GM23338 (cell line): ENCODE results near the gene EBLN1. TPM values are rescaled to one million over a fixed set of nuclear protein-coding genes. Genes with fewer than 3 reads are reported as not detected.

ENCODE experiments used
- ATAC-seq: fragments of 200-7000 bp; cut with Tn5 transposase; 3 replicates; pipeline ENCODE4 v1.9.1; 2020
- DNase-seq: peaks from one replicate; pipeline ENCODE4 v3.0.0-alpha.2; 2015; ENCODE audit warnings: low spot score
- H2AFZ ChIP-seq: fragments of 200-600 bp; sonication (generic); 2 replicates; pipeline ENCODE4 v1.8.0; 2016; ENCODE audit warnings: antibody characterized with exemption, mild to moderate bottlenecking, moderate library complexity
- H3F3A ChIP-seq: fragments of 200-600 bp; sonication (generic); replicated peaks from 2 replicates; pipeline ENCODE4 v1.8.0; 2017; ENCODE audit warnings: antibody characterized with exemption, mixed run types, low read depth
- H3K27ac ChIP-seq: fragments of 200-600 bp; sonication (generic); 2 replicates; pipeline ENCODE4 v1.6.1; 2016; ENCODE audit warnings: low read depth
- H3K27me3 ChIP-seq: fragments of 200-600 bp; sonication (generic); 2 replicates; pipeline ENCODE4 v1.8.0; 2016; ENCODE audit warnings: mild to moderate bottlenecking, mixed run types, moderate library complexity; ENCODE audit not compliant: insufficient read depth
- H3K36me3 ChIP-seq: fragments of 200-600 bp; sonication (generic); 2 replicates; pipeline ENCODE4 v1.8.0; 2016; ENCODE audit warnings: mild to moderate bottlenecking; ENCODE audit not compliant: insufficient read depth
- H3K4me1 ChIP-seq: fragments of 200-600 bp; sonication (generic); 2 replicates; pipeline ENCODE4 v1.8.0; 2016; ENCODE audit warnings: mild to moderate bottlenecking, moderate library complexity; ENCODE audit not compliant: insufficient read depth
- H3K4me2 ChIP-seq: fragments of 200-600 bp; sonication (generic); 2 replicates; pipeline ENCODE4 v1.7.1; 2017; ENCODE audit warnings: mixed run types
- H3K4me3 ChIP-seq: fragments of 200-600 bp; sonication (generic); 2 replicates; pipeline ENCODE4 v1.6.1; 2016; ENCODE audit warnings: mixed run types
- H3K79me2 ChIP-seq: fragments of 200-600 bp; sonication (generic); replicated peaks from 2 replicates; pipeline ENCODE4 v1.8.0; 2017; ENCODE audit warnings: mild to moderate bottlenecking; ENCODE audit not compliant: insufficient read depth
- H3K9me2 ChIP-seq: fragments of 200-600 bp; sonication (generic); 2 replicates; pipeline ENCODE4 v1.8.0; 2017; ENCODE audit not compliant: insufficient read depth
- H4K20me1 ChIP-seq: fragments of 200-600 bp; sonication (generic); replicated peaks from 2 replicates; pipeline ENCODE4 v1.8.0; 2017; ENCODE audit warnings: mild to moderate bottlenecking; ENCODE audit not compliant: insufficient read depth
- H3K27ac Mint-ChIP-seq: 2 replicates; pipeline ENCODE4 v1.8.0; 2020; ENCODE audit warnings: inconsistent platforms, mild to moderate bottlenecking, moderate library complexity, mixed read lengths
- H3K27me3 Mint-ChIP-seq: 3 replicates; pipeline ENCODE4 v1.8.0; 2022; ENCODE audit warnings: low read depth, mild to moderate bottlenecking, moderate library complexity, mixed read lengths, inconsistent platforms; ENCODE audit not compliant: insufficient read depth, poor library complexity
- H3K36me3 Mint-ChIP-seq: 3 replicates; pipeline ENCODE4 v1.8.0; 2021; ENCODE audit warnings: low read depth, mild to moderate bottlenecking, inconsistent platforms, moderate library complexity, mixed read lengths
- H3K4me1 Mint-ChIP-seq: 3 replicates; pipeline ENCODE4 v1.8.0; 2020; ENCODE audit warnings: mild to moderate bottlenecking, inconsistent platforms, mixed read lengths
- H3K4me3 Mint-ChIP-seq: 3 replicates; pipeline ENCODE4 v1.8.0; 2021; ENCODE audit warnings: moderate library complexity, mild to moderate bottlenecking, inconsistent platforms, mixed read lengths
- H3K9me3 Mint-ChIP-seq: 3 replicates; pipeline ENCODE4 v1.8.0; 2020; ENCODE audit warnings: moderate library complexity, mild to moderate bottlenecking, inconsistent platforms, mixed read lengths
- CREB1 ChIP-seq: fragments of 250-450 bp; sonication (Bioruptor Pico); IDR thresholded peaks from 2 replicates; pipeline ENCODE4 v1.5.0; 2020; ENCODE audit warnings: low read depth, mild to moderate bottlenecking, moderate library complexity
- CTCF ChIP-seq, 2 experiments: fragments of 200-600 bp in 1 of 2; sonication (generic) in 1 of 2; conservative IDR thresholded peaks; 2 replicates each; pipeline versions ENCODE4 v1.5.1 to v1.6.1; 2016 to 2017; ENCODE audit warnings: antibody characterized with exemption in 2 of 2, low read depth in 2 of 2, mild to moderate bottlenecking in 2 of 2, moderate library complexity in 1 of 2
- EZH2 ChIP-seq: fragments of 200-600 bp; sonication (generic); IDR thresholded peaks from one replicate; pipeline ENCODE4 v1.8.0; 2017; ENCODE audit warnings: antibody characterized with exemption, mild to moderate bottlenecking, low read depth; ENCODE audit not compliant: unreplicated experiment
- EZH2phosphoT487 ChIP-seq: fragments of 200-600 bp; sonication (generic); IDR thresholded peaks from one replicate; pipeline ENCODE4 v1.8.1; 2018; ENCODE audit warnings: antibody characterized with exemption; ENCODE audit not compliant: unreplicated experiment
- JUNB ChIP-seq: IDR thresholded peaks from one replicate; pipeline ENCODE4 v1.6.1; 2016; ENCODE audit warnings: antibody characterized with exemption; ENCODE audit not compliant: unreplicated experiment
- NANOG ChIP-seq: IDR thresholded peaks from 2 replicates; pipeline ENCODE4 v1.6.1; 2016; ENCODE audit warnings: antibody characterized with exemption, borderline replicate concordance
- POLR2AphosphoS5 ChIP-seq: IDR thresholded peaks from 2 replicates; pipeline ENCODE4 v1.6.1; 2016; ENCODE audit warnings: antibody characterized with exemption, low read depth
- REST ChIP-seq: IDR thresholded peaks from one replicate; pipeline ENCODE4 v1.6.1; 2018; ENCODE audit warnings: antibody characterized with exemption; ENCODE audit not compliant: unreplicated experiment
- STAT1 ChIP-seq: IDR thresholded peaks from one replicate; pipeline ENCODE4 v1.6.1; 2016; ENCODE audit warnings: antibody characterized with exemption; ENCODE audit not compliant: unreplicated experiment
- ZNF114 ChIP-seq: fragments of 250-450 bp; sonication (Bioruptor Pico); IDR thresholded peaks from 2 replicates; pipeline ENCODE4 v1.5.0; 2020; ENCODE audit warnings: mild to moderate bottlenecking, moderate library complexity
- ZNF331 ChIP-seq: fragments of 250-450 bp; sonication (Bioruptor Pico); IDR thresholded peaks from 2 replicates; pipeline ENCODE4 v1.5.0; 2020; ENCODE audit warnings: low read depth, mild to moderate bottlenecking, moderate library complexity
- ZNF462 ChIP-seq: fragments of 250-450 bp; sonication (Bioruptor Pico); IDR thresholded peaks from 2 replicates; pipeline ENCODE4 v1.5.0; 2020; ENCODE audit warnings: mild to moderate bottlenecking, moderate library complexity
- polyA plus RNA-seq: library from polyadenylated mRNA; unstranded; fragments of >200 nt; fragmentation: Nextera tagmentation; extraction: Ambion mirVana; gene quantifications from 2 replicates; pipeline ENCODE4 v1.2.1, GENCODE V29; 2016
- total RNA-seq: library from RNA; depleted of rRNA; stranded (reverse); fragments of >200 nt; shearing (Covaris generic); gene quantifications from 2 replicates; pipeline ENCODE4 v1.2.3, GENCODE V29; 2014

Gene EBLN1
- total and polyA plus RNA-seq, 2 experiments from 2014 or later, result not detected

GRCh38 chr10:22219308-22219707 is 1.5 kb upstream of the EBLN1 start:
- H3K4me3 Mint-ChIP-seq, result no peak overlapping the region
- H3K9me3 Mint-ChIP-seq, result no peaks in the 10 kb centered on the region
- Histone ChIP-seq H3K4me3 (no peak overlapping the region), H3K79me2 (no peaks in the 10 kb centered on the region), H3K9me2 (no peaks in the 10 kb centered on the region), H3K36me3 (no peaks in the 10 kb centered on the region), H3K4me1 (no peaks in the 10 kb centered on the region; the same call in 1 of the 2 replicates), H3K4me2 (no peak overlapping the region), H3F3A (no peaks in the 10 kb centered on the region), H3K27ac (no peak overlapping the region), H4K20me1 (no peaks in the 10 kb centered on the region), H2AFZ (no peak overlapping the region), H3K27me3 (no peaks in the 10 kb centered on the region)
- no peak for DNase-seq
- no peaks in the 10 kb centered on the region for H3K36me3 Mint-ChIP-seq
- no peaks in the 10 kb centered on the region for H3K4me1 Mint-ChIP-seq
- ATAC-seq, result no peak
- H3K27ac Mint-ChIP-seq, result no peak overlapping the region
- no peaks in the 10 kb centered on the region for H3K27me3 Mint-ChIP-seq
- no peak for TF ChIP-seq NANOG
- TF ChIP-seq POLR2AphosphoS5, result no peak
- no peak for TF ChIP-seq EZH2
- no peak for TF ChIP-seq ZNF331 (CRISPR knock-in tag)
- no peak for TF ChIP-seq EZH2phosphoT487
- TF ChIP-seq ZNF114 (CRISPR knock-in tag), result no peak
- TF ChIP-seq ZNF462 (CRISPR knock-in tag), result no peak
- no peak for TF ChIP-seq REST
- TF ChIP-seq STAT1, result no peak
- no peak for TF ChIP-seq CREB1
- no peak for TF ChIP-seq CTCF (conservative IDR thresholded peaks at IDR 0.05; ENCODE audit: low read depth in 2 of 2)
- TF ChIP-seq JUNB, result no peak
